Retinal pigment epithelial cell (primary cell): ENCODE results near the gene TRIM17.
A peak's percentile ranks its signal among the peaks of the same experiment; 100 is the strongest.

Experiments used
- DNase-seq: peaks from one replicate; pipeline ENCODE4 v3.0.0-alpha.2; 2010; ENCODE audit warnings: low read depth
- H3K4me3 ChIP-seq: 2 replicates; pipeline ENCODE4 v1.5.1; 2011; ENCODE audit warnings: mild to moderate bottlenecking, low read length, control low read depth, moderate library complexity
- TF ChIP-seq, protein P1 (sequence below): conservative IDR thresholded peaks from 2 replicates; pipeline ENCODE4 v1.5.1; 2011; ENCODE audit warnings: low read depth, low read length, control low read depth, inconsistent platforms

TRIM17 gene

DNA sequence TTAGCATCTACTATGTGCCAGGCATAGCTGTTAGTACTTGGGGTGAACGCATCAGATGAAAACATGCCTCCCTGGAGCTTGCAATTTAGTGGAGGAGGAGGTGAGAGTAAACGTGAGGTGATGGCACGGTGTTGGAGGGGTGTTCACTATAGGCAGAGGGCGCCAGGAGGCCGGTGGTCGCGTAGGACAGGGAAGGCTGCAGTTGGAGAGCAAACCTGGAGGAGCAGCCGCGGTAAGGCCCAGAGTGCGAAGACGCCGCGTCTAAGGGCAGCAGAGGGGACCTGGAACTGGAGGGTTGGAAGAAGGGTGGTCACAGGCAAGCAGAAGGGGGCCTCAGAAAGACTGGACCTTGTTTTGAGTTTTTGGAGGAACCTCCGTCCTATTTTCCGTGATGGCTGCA lies 30.2 kb upstream of the TRIM17 start:
- TF ChIP-seq, protein P1, sequence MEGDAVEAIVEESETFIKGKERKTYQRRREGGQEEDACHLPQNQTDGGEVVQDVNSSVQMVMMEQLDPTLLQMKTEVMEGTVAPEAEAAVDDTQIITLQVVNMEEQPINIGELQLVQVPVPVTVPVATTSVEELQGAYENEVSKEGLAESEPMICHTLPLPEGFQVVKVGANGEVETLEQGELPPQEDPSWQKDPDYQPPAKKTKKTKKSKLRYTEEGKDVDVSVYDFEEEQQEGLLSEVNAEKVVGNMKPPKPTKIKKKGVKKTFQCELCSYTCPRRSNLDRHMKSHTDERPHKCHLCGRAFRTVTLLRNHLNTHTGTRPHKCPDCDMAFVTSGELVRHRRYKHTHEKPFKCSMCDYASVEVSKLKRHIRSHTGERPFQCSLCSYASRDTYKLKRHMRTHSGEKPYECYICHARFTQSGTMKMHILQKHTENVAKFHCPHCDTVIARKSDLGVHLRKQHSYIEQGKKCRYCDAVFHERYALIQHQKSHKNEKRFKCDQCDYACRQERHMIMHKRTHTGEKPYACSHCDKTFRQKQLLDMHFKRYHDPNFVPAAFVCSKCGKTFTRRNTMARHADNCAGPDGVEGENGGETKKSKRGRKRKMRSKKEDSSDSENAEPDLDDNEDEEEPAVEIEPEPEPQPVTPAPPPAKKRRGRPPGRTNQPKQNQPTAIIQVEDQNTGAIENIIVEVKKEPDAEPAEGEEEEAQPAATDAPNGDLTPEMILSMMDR = no peak
- no peak overlapping the region for H3K4me3 ChIP-seq

DNA sequence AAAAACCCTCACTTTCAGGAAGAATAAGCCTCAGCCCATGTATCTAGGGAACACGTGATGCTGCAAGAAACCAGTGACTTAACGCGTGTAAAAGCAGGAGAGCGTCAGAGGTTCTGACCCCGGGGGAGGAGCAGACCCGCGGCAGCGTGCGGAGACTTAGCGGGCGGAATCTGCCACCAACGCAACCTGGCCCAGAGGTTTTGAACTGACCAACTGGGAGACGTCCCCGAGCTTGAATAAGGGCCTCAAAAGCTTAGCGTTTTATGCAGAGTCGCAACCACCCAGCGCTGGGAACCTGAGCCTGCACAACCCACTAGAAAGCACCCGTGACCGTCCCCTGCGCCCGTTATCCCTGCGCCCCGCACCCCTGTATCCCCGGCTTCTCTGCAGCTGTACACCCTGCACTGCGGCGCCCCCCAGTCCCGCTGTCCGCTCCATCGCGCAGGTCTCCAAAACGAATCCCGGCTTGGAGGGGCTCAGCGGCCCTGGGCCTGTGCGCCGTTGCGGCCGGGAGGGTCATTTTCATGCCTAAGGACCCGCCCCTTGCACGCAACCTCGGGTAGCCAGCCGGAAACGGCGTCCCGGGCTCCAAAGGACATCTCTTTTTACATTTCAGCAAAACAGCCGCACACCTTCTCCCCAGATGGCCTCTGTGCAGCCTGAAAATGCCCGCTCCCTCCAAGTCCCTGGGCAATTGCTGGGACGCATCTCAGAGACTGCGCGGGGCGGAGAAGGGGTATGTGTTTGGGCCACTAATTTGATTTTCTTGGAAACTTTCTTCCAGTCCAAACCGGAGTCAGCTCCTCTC lies 29.4 kb upstream of the TRIM17 start:
- peak; percentile 34 for DNase-seq
- peak overlapping the region; percentile 62 for H3K4me3 ChIP-seq
- TF ChIP-seq, protein P1 = no peak

More for the DNA sequence above, 30.2 kb upstream of the TRIM17 start:
- DNase-seq = no peak

DNA sequence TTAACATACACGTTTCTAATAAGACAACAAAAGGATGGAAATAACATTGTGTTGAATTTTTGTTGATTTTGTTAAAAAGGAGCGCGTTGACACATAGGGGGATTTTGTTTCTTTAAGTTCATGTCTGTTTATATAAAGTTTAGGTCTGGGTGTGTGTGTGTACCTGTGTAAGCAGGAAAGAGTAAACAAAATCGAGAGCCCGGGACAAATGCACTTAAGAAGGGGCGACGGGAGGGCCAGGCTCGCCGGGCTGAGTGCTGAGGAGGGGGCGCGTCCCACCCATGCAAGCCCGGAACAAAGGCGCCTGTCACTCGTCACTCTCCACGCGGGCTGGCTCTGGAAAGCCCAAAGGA lies 28.8 kb upstream of the TRIM17 start:
- H3K4me3 ChIP-seq = peak overlapping the region; percentile 62
- DNase-seq = no peak

DNA sequence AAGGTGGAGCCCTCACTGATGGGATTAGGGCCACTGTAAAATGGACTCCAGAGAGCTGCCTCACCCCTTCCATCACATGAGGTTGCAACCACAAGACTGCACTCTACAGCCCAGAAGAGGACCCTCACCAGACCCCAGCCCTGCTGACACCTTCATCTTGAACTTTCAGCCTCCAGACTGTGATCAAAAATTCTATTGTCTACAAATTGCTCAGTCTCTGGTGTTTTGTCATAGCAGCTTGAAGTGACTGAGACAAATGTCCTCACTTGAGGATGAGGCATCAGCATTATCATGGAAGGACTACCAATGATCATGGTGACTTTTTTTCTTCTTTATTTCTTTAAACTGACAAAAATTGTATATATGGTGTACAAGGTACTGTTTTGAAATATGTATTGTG lies 26.7 kb upstream of the TRIM17 start:
- H3K4me3 ChIP-seq = no peak overlapping the region
- TF ChIP-seq, protein P1 = no peak
- no peak for DNase-seq

More for the DNA sequence above, 28.8 kb upstream of the TRIM17 start:
- TF ChIP-seq, protein P1 = no peak

DNA sequence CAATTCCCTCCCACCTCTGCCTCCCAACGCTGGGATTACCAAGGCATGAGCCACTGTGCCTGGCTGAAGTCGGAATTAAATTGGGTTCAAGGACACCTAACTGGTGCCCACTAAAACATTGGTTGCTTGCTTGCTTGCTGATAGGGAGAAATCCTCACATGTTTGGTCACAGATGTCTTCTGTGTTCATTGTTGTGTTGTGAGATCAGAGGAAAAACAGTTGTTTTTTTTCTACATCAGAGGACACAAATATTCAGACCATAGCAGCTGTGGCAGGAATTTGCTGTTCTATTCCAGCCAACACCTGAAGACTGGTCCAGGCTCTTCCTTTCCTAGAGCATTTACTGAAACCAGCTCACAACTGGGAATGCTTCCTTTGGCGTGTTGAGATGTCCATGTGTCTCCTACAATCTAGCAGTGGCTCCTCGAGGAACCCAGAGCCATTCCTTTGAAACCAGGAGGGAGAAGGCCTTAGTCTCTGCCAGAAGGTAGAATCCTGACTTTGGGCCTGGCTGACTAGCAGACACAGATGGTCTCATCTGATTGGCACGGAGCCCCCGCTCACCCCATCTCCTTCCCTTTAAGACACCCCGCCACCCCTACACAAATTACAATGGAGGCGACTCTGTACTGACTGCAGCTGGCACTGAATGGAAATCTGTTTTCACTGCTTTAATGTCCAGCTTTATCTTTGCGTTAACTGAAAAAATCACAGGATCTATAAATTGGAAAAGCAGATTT lies 24.3 kb upstream of the TRIM17 start:
- no peak overlapping the region for H3K4me3 ChIP-seq
- TF ChIP-seq, protein P1 = no peak

DNA sequence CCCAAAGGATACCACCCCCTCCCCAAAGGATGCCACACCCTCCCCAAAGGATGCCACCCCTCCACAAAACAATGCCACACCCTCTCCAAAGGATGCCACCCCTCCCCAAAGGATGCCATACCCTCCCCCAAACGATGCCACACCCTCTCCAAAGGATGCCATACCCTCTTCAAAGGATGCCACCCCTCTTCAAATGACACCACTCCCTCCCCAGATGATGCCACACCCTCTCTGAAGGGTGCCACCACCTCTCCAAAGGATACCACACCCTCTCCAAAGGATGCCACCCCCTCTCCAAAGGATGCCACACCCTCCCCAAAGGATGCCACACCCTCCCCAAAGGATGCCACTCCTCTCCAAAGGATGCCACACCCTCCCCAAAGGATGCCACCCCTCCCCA lies 21.6 kb upstream of the TRIM17 start:
- H3K4me3 ChIP-seq = no peak overlapping the region
- TF ChIP-seq, protein P1 = no peak
- no peak for DNase-seq

More for the DNA sequence above, 24.3 kb upstream of the TRIM17 start:
- DNase-seq = no peak

DNA sequence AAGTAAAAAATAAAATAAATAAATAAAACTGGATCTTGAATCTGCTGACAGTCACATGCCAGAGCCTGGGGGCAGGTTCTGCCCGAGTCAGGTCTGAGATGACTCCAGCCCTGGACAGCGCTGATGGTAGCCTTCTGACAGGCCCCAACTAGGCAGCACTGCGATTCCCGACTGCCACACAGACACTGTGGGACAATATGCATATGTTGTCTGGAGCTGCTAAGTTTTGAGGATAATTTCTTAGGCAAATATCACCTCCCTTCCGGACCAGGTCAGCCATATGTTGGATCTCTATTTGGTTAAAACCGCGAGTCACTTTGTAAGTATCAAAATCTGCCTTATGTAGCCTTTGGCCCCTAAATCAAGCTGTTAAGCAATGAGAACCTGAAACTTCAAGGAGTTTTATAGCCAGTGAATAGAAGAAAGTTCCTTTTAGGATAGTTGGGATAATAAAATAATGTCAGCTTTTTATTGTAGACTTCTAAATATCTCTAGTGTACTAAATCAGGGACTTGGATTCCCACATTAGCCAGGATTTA lies 20.8 kb upstream of the TRIM17 start:
- TF ChIP-seq, protein P1 = no peak
- DNase-seq = no peak
- H3K4me3 ChIP-seq = no peak overlapping the region
